Superior temporal gyrus (tissue), 1 donor: Measurements from ENCODE around the gene CCDC150.
A peak's percentile ranks its signal among the peaks of the same experiment; 100 is the strongest.
"Not testable (repeated sequence)": the region's sequence is repeated elsewhere in the genome, so short reads cannot be mapped to it uniquely, and the experiment has no call there.

ENCODE experiments used
- DNase-seq: peaks from one replicate; pipeline ENCODE4 v3.0.0-alpha.2; 2016; ENCODE audit errors: extremely low spot score

Gene CCDC150

GRCh38 chr2:196635156-196635555 lies 4.4 kb upstream of the CCDC150 start:
- no peak for DNase-seq

- DNase-seq: no peak
These were observed 750 bp upstream of the CCDC150 start for GRCh38 chr2:196638765-196639164.

GRCh38 chr2:196640031-196640548 lies 575 bp downstream of the CCDC150 start:
- DNase-seq: no peak

GRCh38 chr2:196649202-196649601 lies 9.7 kb downstream of the CCDC150 start:
- no peak for DNase-seq

GRCh38 chr2:196651387-196652094 lies 12.0 kb downstream of the CCDC150 start:
- DNase-seq: no peak

GRCh38 chr2:196652869-196653268 lies 13.4 kb downstream of the CCDC150 start:
- no peak for DNase-seq

- DNase-seq: no peak
These were observed 14.3 kb downstream of the CCDC150 start for GRCh38 chr2:196653843-196654242.

GRCh38 chr2:196655761-196656160 lies 16.2 kb downstream of the CCDC150 start:
- DNase-seq: no peak

GRCh38 chr2:196657333-196657732 lies 17.8 kb downstream of the CCDC150 start:
- no peak for DNase-seq

GRCh38 chr2:196659844-196660243 lies 20.3 kb downstream of the CCDC150 start:
- DNase-seq: no peak

GRCh38 chr2:196660244-196660643 lies 20.7 kb downstream of the CCDC150 start:
- no peak for DNase-seq

- no peak for DNase-seq
These were observed 30.8 kb downstream of the CCDC150 start for GRCh38 chr2:196670342-196670741.

- no peak for DNase-seq
These were observed 36.4 kb downstream of the CCDC150 start for GRCh38 chr2:196675963-196676362.

- DNase-seq: peak; percentile 17
These were observed 37.9 kb downstream of the CCDC150 start for GRCh38 chr2:196677404-196677803.

GRCh38 chr2:196679368-196679767 lies 39.9 kb downstream of the CCDC150 start:
- no peak for DNase-seq

GRCh38 chr2:196681510-196681909 lies 42.0 kb downstream of the CCDC150 start:
- DNase-seq: no peak

GRCh38 chr2:196685792-196686191 lies 46.3 kb downstream of the CCDC150 start:
- no peak for DNase-seq

- not testable (repeated sequence) for DNase-seq
These were observed 47.2 kb downstream of the CCDC150 start for GRCh38 chr2:196686737-196687136.

- DNase-seq: no peak
These were observed 57.0 kb downstream of the CCDC150 start for GRCh38 chr2:196696423-196697079.

- DNase-seq: no peak
These were observed 58.3 kb downstream of the CCDC150 start for GRCh38 chr2:196697825-196698224.

- no peak for DNase-seq
These were observed 63.1 kb downstream of the CCDC150 start for GRCh38 chr2:196702641-196703040.

GRCh38 chr2:196703695-196704094 lies 64.2 kb downstream of the CCDC150 start:
- DNase-seq: no peak

- not testable (repeated sequence) for DNase-seq
These were observed 70.5 kb downstream of the CCDC150 start for GRCh38 chr2:196710056-196710455.
